H1 (cell line): ENCODE measurements around the gene STIM2.

Source experiments
- CHD2 ChIP-seq: IDR thresholded peaks from 2 replicates; pipeline ENCODE4 v1.6.1; 2012; ENCODE audit warnings: low read length, improper control_type of control experiment
- CTCF ChIP-seq, 3 experiments: IDR thresholded peaks; 1 replicate in 2 of 3; 2 replicates in 1 of 3; pipeline versions ENCODE4 v1.5.1 to v1.6.1; 2011; ENCODE audit warnings: low read length in 3 of 3, mild to moderate bottlenecking in 3 of 3, inconsistent platforms in 2 of 3, low read depth in 1 of 3, moderate library complexity in 1 of 3; ENCODE audit not compliant: insufficient read depth in 1 of 3; ENCODE audit errors: control extremely low read depth in 1 of 3
- EP300 ChIP-seq, 2 experiments: IDR thresholded peaks; 1 replicate in 1 of 2; 2 replicates in 1 of 2; pipeline ENCODE4 v1.6.1; 2011 to 2012; ENCODE audit warnings: low read depth in 2 of 2, low read length in 2 of 2, mild to moderate bottlenecking in 2 of 2, borderline replicate concordance in 1 of 2, inconsistent platforms in 1 of 2, moderate library complexity in 1 of 2
- EZH2 ChIP-seq: fragments of 200-600 bp; sonication (generic); IDR thresholded peaks from 2 replicates; pipeline ENCODE4 v1.7.1; 2012; ENCODE audit warnings: low read depth, mild to moderate bottlenecking, moderate library complexity, low read length, inconsistent platforms; ENCODE audit not compliant: severe bottlenecking
- GABPA ChIP-seq: IDR thresholded peaks from 2 replicates; pipeline ENCODE4 v1.6.1; 2011; ENCODE audit warnings: mild to moderate bottlenecking, low read length, moderate library complexity, borderline replicate concordance; ENCODE audit not compliant: insufficient read depth
- JUN ChIP-seq: IDR thresholded peaks from 2 replicates; pipeline ENCODE4 v1.6.1; 2011; ENCODE audit warnings: low read depth, mild to moderate bottlenecking, improper control_type of control experiment, low read length
- NANOG ChIP-seq: IDR thresholded peaks from 2 replicates; pipeline ENCODE4 v1.6.1; 2011; ENCODE audit warnings: low read length, low read depth, mild to moderate bottlenecking, inconsistent platforms; ENCODE audit not compliant: insufficient read depth, poor library complexity, severe bottlenecking
- PHF8 ChIP-seq: fragments of 200-600 bp; sonication (generic); conservative IDR thresholded peaks from 2 replicates; pipeline ENCODE4 v1.7.1; 2012; ENCODE audit warnings: low read depth, mild to moderate bottlenecking, inconsistent platforms, low read length, moderate library complexity
- POLR2A ChIP-seq, 2 experiments: IDR thresholded peaks; 1 replicate in 1 of 2; 2 replicates in 1 of 2; pipeline ENCODE4 v1.6.1; 2011; ENCODE audit warnings: low read depth in 2 of 2, low read length in 2 of 2, mild to moderate bottlenecking in 2 of 2; ENCODE audit errors: control extremely low read depth in 1 of 2
- POLR2AphosphoS5 ChIP-seq: IDR thresholded peaks from 2 replicates; pipeline ENCODE4 v1.6.1; 2011; ENCODE audit warnings: low read depth, low read length
- RBBP5 ChIP-seq: IDR thresholded peaks from 2 replicates; pipeline ENCODE4 v1.7.1; 2012; ENCODE audit warnings: low read depth, mild to moderate bottlenecking, inconsistent platforms, low read length, moderate library complexity, borderline replicate concordance
- SIN3A ChIP-seq, 2 experiments: IDR thresholded peaks in 1 of 2; conservative IDR thresholded peaks in 1 of 2; 2 replicates each; pipeline ENCODE4 v1.6.1; 2011 to 2012; ENCODE audit warnings: low read length in 2 of 2, improper control_type of control experiment in 1 of 2, low read depth in 1 of 2, mild to moderate bottlenecking in 1 of 2
- TBP ChIP-seq: IDR thresholded peaks from 2 replicates; pipeline ENCODE4 v1.6.1; 2011; ENCODE audit warnings: low read depth, low read length, improper control_type of control experiment
- TF ChIP-seq, protein P1 (sequence below): IDR thresholded peaks from 2 replicates; pipeline ENCODE4 v1.6.1; 2011; ENCODE audit warnings: low read length, improper control_type of control experiment

- no peak for TF ChIP-seq EZH2
- no peak for TF ChIP-seq CTCF (IDR thresholded peaks at IDR 0.05; ENCODE audit: control extremely low read depth in 1 of 3, insufficient read depth in 1 of 3, low read depth in 1 of 3, low read length in 3 of 3)
- TF ChIP-seq GABPA, result no peak
- no peak for TF ChIP-seq SIN3A (conservative IDR thresholded peaks at IDR 0.05 in 1 of 2, IDR thresholded peaks at IDR 0.05 in 1 of 2; ENCODE audit: low read depth in 1 of 2, low read length in 2 of 2)
- no peak for TF ChIP-seq JUN
- TF ChIP-seq NANOG, result no peak
- TF ChIP-seq PHF8, result no peak
- no peak for TF ChIP-seq POLR2A (IDR thresholded peaks at IDR 0.05; ENCODE audit: control extremely low read depth in 1 of 2, low read depth in 2 of 2, low read length in 2 of 2)
- TF ChIP-seq, protein P1, sequence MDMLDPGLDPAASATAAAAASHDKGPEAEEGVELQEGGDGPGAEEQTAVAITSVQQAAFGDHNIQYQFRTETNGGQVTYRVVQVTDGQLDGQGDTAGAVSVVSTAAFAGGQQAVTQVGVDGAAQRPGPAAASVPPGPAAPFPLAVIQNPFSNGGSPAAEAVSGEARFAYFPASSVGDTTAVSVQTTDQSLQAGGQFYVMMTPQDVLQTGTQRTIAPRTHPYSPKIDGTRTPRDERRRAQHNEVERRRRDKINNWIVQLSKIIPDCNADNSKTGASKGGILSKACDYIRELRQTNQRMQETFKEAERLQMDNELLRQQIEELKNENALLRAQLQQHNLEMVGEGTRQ, result no peak
- no peak for TF ChIP-seq RBBP5
- no peak for TF ChIP-seq POLR2AphosphoS5
- TF ChIP-seq CHD2, result no peak
- no peak for TF ChIP-seq EP300 (IDR thresholded peaks at IDR 0.05; ENCODE audit: borderline replicate concordance in 1 of 2, low read depth in 2 of 2, low read length in 2 of 2)
- TF ChIP-seq TBP, result no peak
Measured at GRCh38 chr4:26991057-26991456, 130.4 kb downstream of the STIM2 start.
